WTC11 (cell line): ENCODE results near the gene TMEM263. TPM values are rescaled to one million over a fixed set of nuclear protein-coding genes. Genes with fewer than 3 reads are reported as not detected.

Experiments
- ATAC-seq: fragments of 200-7000 bp; cut with Tn5 transposase; 2 replicates; pipeline ENCODE4 v1.10.0; 2021; ENCODE audit warnings: mild to moderate bottlenecking, moderate library complexity
- CTCF ChIA-PET: fragments of 300-600 bp; sonication (Branson Sonifier 250); formaldehyde crosslinking; loops from one replicate; lab custom pipeline; 2021; ENCODE audit warnings: antibody characterized with exemption; lab: Charles Lee
- POLR2A ChIA-PET: fragments of 350-600 bp; sonication (Branson Sonifier 250); formaldehyde crosslinking; loops from one replicate; lab custom pipeline; 2021; ENCODE audit warnings: antibody characterized with exemption; lab: Charles Lee
- DNase-seq: peaks from one replicate; pipeline ENCODE4 v3.0.0; 2021; ENCODE audit warnings: low spot score
- H3K27ac Mint-ChIP-seq: 2 replicates; pipeline ENCODE4 v1.8.0; 2021; ENCODE audit warnings: mixed read lengths
- H3K27me3 Mint-ChIP-seq: 2 replicates; pipeline ENCODE4 v1.8.0; 2021; ENCODE audit warnings: low read depth, mild to moderate bottlenecking, moderate library complexity, mixed read lengths
- H3K36me3 Mint-ChIP-seq: 2 replicates; pipeline ENCODE4 v1.8.0; 2021; ENCODE audit warnings: mixed read lengths
- H3K4me1 Mint-ChIP-seq: 2 replicates; pipeline ENCODE4 v1.8.0; 2022; ENCODE audit warnings: mixed read lengths
- H3K4me3 Mint-ChIP-seq: 2 replicates; pipeline ENCODE4 v1.8.0; 2021; ENCODE audit warnings: mild to moderate bottlenecking, moderate library complexity, mixed read lengths
- H3K9me3 Mint-ChIP-seq: 2 replicates; pipeline ENCODE4 v1.8.0; 2021; ENCODE audit warnings: mixed read lengths
- ATF3 ChIP-seq: sonication (generic); formaldehyde crosslinking; conservative IDR thresholded peaks from 2 replicates; pipeline ENCODE4 v1.8.1; 2022; ENCODE audit warnings: mild to moderate bottlenecking, missing genetic modification reagents
- CBFB ChIP-seq: sonication (generic); formaldehyde crosslinking; IDR thresholded peaks from 2 replicates; pipeline ENCODE4 v1.8.1; 2022; ENCODE audit warnings: mild to moderate bottlenecking, low read depth, missing genetic modification reagents
- GABPB1 ChIP-seq: sonication (generic); formaldehyde crosslinking; IDR thresholded peaks from 2 replicates; pipeline ENCODE4 v1.8.1; 2023; ENCODE audit warnings: mild to moderate bottlenecking, missing genetic modification reagents
- GTF2I ChIP-seq: fragments of 250-450 bp; sonication (Bioruptor Pico); conservative IDR thresholded peaks from 2 replicates; pipeline ENCODE4 v1.4.0; 2021; ENCODE audit warnings: mild to moderate bottlenecking
- HMGA2 ChIP-seq: fragments of 250-450 bp; sonication (Bioruptor Pico); IDR thresholded peaks from 2 replicates; pipeline ENCODE4 v1.4.0; 2021; ENCODE audit warnings: mild to moderate bottlenecking, moderate library complexity
- IRF2 ChIP-seq: sonication (generic); formaldehyde crosslinking; IDR thresholded peaks from 2 replicates; pipeline ENCODE4 v1.8.0; 2022; ENCODE audit warnings: low read depth, missing genetic modification reagents, borderline replicate concordance
- JAZF1 ChIP-seq: fragments of 250-450 bp; sonication (Bioruptor Pico); IDR thresholded peaks from 2 replicates; pipeline ENCODE4 v1.9.0; 2021; ENCODE audit warnings: moderate library complexity, mild to moderate bottlenecking, inconsistent platforms
- JUN ChIP-seq: sonication (generic); formaldehyde crosslinking; IDR thresholded peaks from 2 replicates; pipeline ENCODE4 v1.8.0; 2023; ENCODE audit warnings: mild to moderate bottlenecking, missing genetic modification reagents
- KAT7 ChIP-seq: sonication (generic); formaldehyde crosslinking; IDR thresholded peaks from 2 replicates; pipeline ENCODE4 v1.8.1; 2023; ENCODE audit warnings: missing genetic modification reagents, mild to moderate bottlenecking, borderline replicate concordance
- NFE2L1 ChIP-seq: sonication (generic); formaldehyde crosslinking; IDR thresholded peaks from 2 replicates; pipeline ENCODE4 v1.8.1; 2023; ENCODE audit warnings: missing genetic modification reagents
- SP1 ChIP-seq: sonication (generic); formaldehyde crosslinking; conservative IDR thresholded peaks from 2 replicates; pipeline ENCODE4 v1.8.1; 2022; ENCODE audit warnings: missing genetic modification reagents
- ZNF138 ChIP-seq: sonication (generic); formaldehyde crosslinking; conservative IDR thresholded peaks from 2 replicates; pipeline ENCODE4 v1.8.1; 2022; ENCODE audit warnings: mild to moderate bottlenecking, moderate library complexity, missing genetic modification reagents
- ZNF425 ChIP-seq: fragments of 250-450 bp; sonication (Bioruptor Pico); conservative IDR thresholded peaks from 2 replicates; pipeline ENCODE4 v1.9.0; 2021; ENCODE audit warnings: mild to moderate bottlenecking
- ZNF532 ChIP-seq: fragments of 250-450 bp; sonication (Bioruptor Pico); IDR thresholded peaks from 2 replicates; pipeline ENCODE4 v1.9.0; 2021; ENCODE audit warnings: mild to moderate bottlenecking, borderline replicate concordance
- total RNA-seq: library from RNA; stranded (reverse); gene quantifications from 3 replicates; pipeline ENCODE4 v1.2.3, GENCODE V29; 2021
- TF ChIP-seq, protein P1 (sequence below): sonication (generic); formaldehyde crosslinking; IDR thresholded peaks from 2 replicates; pipeline ENCODE4 v1.8.1; 2022; ENCODE audit warnings: missing genetic modification reagents, borderline replicate concordance
- TF ChIP-seq, protein P2 (sequence below): fragments of 250-450 bp; sonication (Bioruptor Pico); IDR thresholded peaks from 2 replicates; pipeline ENCODE4 v1.9.0; 2021; ENCODE audit warnings: mild to moderate bottlenecking
- TF ChIP-seq, protein P3 (sequence below): sonication (generic); formaldehyde crosslinking; IDR thresholded peaks from 2 replicates; pipeline ENCODE4 v1.8.0; 2022; ENCODE audit warnings: mild to moderate bottlenecking, missing genetic modification reagents

The TMEM263 gene
- total RNA-seq, 1 experiment from 2014 or later, result 18.0 TPM

DNA sequence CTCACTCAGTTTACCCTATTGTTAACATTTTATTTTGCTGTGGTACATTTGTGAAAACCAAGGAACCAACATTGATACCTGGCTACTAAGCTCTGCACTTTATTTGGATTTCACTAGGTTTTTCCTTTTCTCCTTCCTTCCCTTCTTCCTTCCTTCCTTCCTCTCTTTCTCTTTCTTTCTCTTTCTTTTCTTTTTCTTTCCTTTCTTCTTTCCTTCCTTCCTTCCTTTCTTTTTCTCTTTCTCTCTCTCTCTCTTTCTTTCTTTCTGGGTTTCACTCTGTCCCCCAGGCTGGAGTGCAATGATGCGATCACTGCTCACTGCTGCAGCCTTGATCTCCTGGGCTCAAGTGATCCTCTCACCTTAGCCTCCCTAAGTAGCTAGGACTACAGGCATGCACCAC, 29.1 kb upstream of the TMEM263 start:
- ChIA-PET POLR2A (no interaction called here), CTCF (interaction anchor here (1.5 kb wide), 1 partner anchor 8 kb away, joined by 6 read pairs; no protein-coding TSS in a partner anchor)
- TF ChIP-seq, protein P1, sequence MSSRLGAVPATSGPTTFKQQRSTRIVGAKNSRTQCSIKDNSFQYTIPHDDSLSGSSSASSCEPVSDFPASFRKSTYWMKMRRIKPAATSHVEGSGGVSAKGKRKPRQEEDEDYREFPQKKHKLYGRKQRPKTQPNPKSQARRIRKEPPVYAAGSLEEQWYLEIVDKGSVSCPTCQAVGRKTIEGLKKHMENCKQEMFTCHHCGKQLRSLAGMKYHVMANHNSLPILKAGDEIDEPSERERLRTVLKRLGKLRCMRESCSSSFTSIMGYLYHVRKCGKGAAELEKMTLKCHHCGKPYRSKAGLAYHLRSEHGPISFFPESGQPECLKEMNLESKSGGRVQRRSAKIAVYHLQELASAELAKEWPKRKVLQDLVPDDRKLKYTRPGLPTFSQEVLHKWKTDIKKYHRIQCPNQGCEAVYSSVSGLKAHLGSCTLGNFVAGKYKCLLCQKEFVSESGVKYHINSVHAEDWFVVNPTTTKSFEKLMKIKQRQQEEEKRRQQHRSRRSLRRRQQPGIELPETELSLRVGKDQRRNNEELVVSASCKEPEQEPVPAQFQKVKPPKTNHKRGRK (CRISPR knock-in tag), result 0 out of 2 replicates have a peak, but pooled peaks have one; percentile 31
- no peak for TF ChIP-seq GTF2I (CRISPR knock-in tag)
- TF ChIP-seq, protein P2, sequence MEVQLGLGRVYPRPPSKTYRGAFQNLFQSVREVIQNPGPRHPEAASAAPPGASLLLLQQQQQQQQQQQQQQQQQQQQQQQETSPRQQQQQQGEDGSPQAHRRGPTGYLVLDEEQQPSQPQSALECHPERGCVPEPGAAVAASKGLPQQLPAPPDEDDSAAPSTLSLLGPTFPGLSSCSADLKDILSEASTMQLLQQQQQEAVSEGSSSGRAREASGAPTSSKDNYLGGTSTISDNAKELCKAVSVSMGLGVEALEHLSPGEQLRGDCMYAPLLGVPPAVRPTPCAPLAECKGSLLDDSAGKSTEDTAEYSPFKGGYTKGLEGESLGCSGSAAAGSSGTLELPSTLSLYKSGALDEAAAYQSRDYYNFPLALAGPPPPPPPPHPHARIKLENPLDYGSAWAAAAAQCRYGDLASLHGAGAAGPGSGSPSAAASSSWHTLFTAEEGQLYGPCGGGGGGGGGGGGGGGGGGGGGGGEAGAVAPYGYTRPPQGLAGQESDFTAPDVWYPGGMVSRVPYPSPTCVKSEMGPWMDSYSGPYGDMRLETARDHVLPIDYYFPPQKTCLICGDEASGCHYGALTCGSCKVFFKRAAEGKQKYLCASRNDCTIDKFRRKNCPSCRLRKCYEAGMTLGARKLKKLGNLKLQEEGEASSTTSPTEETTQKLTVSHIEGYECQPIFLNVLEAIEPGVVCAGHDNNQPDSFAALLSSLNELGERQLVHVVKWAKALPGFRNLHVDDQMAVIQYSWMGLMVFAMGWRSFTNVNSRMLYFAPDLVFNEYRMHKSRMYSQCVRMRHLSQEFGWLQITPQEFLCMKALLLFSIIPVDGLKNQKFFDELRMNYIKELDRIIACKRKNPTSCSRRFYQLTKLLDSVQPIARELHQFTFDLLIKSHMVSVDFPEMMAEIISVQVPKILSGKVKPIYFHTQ (CRISPR knock-in tag), result no peak
- Mint-ChIP-seq H3K9me3 (peaks cover 23% of the 10 kb centered on the region), H3K4me1 (no peaks in the 10 kb centered on the region), H3K27me3 (peaks cover 11% of the 10 kb centered on the region; the same call in 1 of the 2 replicates), H3K36me3 (peaks cover 10% of the 10 kb centered on the region), H3K4me3 (no peak overlapping the region), H3K27ac (no peak overlapping the region)
- ATAC-seq (no peak), DNase-seq (no peak)

GRCh38 chr12:106934277-106934676, 21.4 kb upstream of the TMEM263 start:
- DNase-seq (no peak), ATAC-seq (no peak)
- POLR2A ChIA-PET, result no interaction called here
- Mint-ChIP-seq H3K27ac (no peak overlapping the region), H3K4me1 (no peaks in the 10 kb centered on the region), H3K36me3 (no peaks in the 10 kb centered on the region; the same call in 1 of the 2 replicates), H3K27me3 (peaks cover 12% of the 10 kb centered on the region; the same call in 1 of the 2 replicates), H3K9me3 (peaks cover 27% of the 10 kb centered on the region), H3K4me3 (no peak overlapping the region)
- CTCF ChIA-PET, result no interaction called here
- TF ChIP-seq GABPB1 (CRISPR knock-in tag) (no peak), KAT7 (CRISPR knock-in tag) (no peak), JUN (no peak), ATF3 (CRISPR knock-in tag) (no peak), SP1 (CRISPR knock-in tag) (no peak), ZNF138 (CRISPR knock-in tag) (no peak)
- TF ChIP-seq, protein P1 (CRISPR knock-in tag), result no peak

- Mint-ChIP-seq H3K4me3 (no peak overlapping the region), H3K27ac (no peak overlapping the region), H3K4me1 (no peaks in the 10 kb centered on the region), H3K9me3 (peaks cover 45% of the 10 kb centered on the region), H3K36me3 (peaks cover 20% of the 10 kb centered on the region), H3K27me3 (peaks cover 10% of the 10 kb centered on the region)
- POLR2A ChIA-PET, result no interaction called here
- ATAC-seq (no peak), DNase-seq (no peak)
- CTCF ChIA-PET, result no interaction called here
- no peak for TF ChIP-seq NFE2L1 (CRISPR knock-in tag)
- no peak for TF ChIP-seq ZNF532
- no peak for TF ChIP-seq ZNF425 (CRISPR knock-in tag)
- TF ChIP-seq JAZF1, result no peak
- TF ChIP-seq, protein P3, sequence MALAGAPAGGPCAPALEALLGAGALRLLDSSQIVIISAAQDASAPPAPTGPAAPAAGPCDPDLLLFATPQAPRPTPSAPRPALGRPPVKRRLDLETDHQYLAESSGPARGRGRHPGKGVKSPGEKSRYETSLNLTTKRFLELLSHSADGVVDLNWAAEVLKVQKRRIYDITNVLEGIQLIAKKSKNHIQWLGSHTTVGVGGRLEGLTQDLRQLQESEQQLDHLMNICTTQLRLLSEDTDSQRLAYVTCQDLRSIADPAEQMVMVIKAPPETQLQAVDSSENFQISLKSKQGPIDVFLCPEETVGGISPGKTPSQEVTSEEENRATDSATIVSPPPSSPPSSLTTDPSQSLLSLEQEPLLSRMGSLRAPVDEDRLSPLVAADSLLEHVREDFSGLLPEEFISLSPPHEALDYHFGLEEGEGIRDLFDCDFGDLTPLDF (CRISPR knock-in tag), result no peak
- TF ChIP-seq CBFB, result no peak
- TF ChIP-seq IRF2, result no peak
- TF ChIP-seq HMGA2 (CRISPR knock-in tag), result no peak
Measured at GRCh38 chr12:106941481-106942156, 14.1 kb upstream of the TMEM263 start.
